Spinal cord (tissue), 10 donors: ENCODE data around the gene GRN. TPM values are rescaled to one million over a fixed set of nuclear protein-coding genes. Genes with fewer than 3 reads are reported as not detected.
"Not testable (repeated sequence)": the region's sequence is repeated elsewhere in the genome, so short reads cannot be mapped to it uniquely, and the experiment has no call there.

Source experiments
- DNase-seq, 6 donors: peaks; one replicate each; pipeline versions ENCODE4 v3.0.0 to v3.0.0-alpha.2; 2013 to 2015; ENCODE audit warnings: low spot score in 6 of 6, low read depth in 4 of 6
- H3K27ac ChIP-seq: one replicate; pipeline ENCODE4 v1.5.1; 2013; ENCODE audit warnings: low read depth, low read length, control low read depth
- H3K27me3 ChIP-seq: one replicate; pipeline ENCODE4 v1.6.1; 2013; ENCODE audit warnings: low read length; ENCODE audit not compliant: control insufficient read depth, insufficient read depth
- H3K36me3 ChIP-seq: one replicate; pipeline ENCODE4 v1.6.1; 2013; ENCODE audit warnings: low read length; ENCODE audit not compliant: control insufficient read depth, insufficient read depth
- H3K4me1 ChIP-seq: one replicate; pipeline ENCODE4 v1.6.1; 2013; ENCODE audit warnings: low read length; ENCODE audit not compliant: control insufficient read depth, insufficient read depth
- H3K4me3 ChIP-seq: one replicate; pipeline ENCODE4 v1.5.1; 2013; ENCODE audit warnings: low read depth, low read length, control low read depth
- H3K9me3 ChIP-seq: one replicate; pipeline ENCODE4 v1.6.1; 2013; ENCODE audit warnings: low read length; ENCODE audit not compliant: control insufficient read depth, insufficient read depth
- WGBS: methylation state at CpG from one replicate; pipeline ENCODE4 v1.1.5; 2013; ENCODE audit warnings: missing lambda C conversion rate; ENCODE audit not compliant: insufficient coverage; 5-methylcytosine and 5-hydroxymethylcytosine counted together
- polyA plus RNA-seq, 2 donors: library from polyadenylated mRNA; unstranded; fragments of 120-200 nt; gene quantifications; one replicate each; pipeline ENCODE4 v1.2.1, GENCODE V29; 2013; ENCODE audit not compliant: insufficient read length in 2 of 2
- total RNA-seq, 2 donors: library from RNA; depleted of rRNA in 1 of 2; stranded (reverse); fragments of 120-200 nt in 1 of 2; fragments of >200 nt in 1 of 2; gene quantifications; one replicate each; pipeline versions ENCODE4 v1.2.3 to v1.2.4, GENCODE V29; 2013 to 2014
- donor health status: healthy.

The GRN gene
- total and polyA plus RNA-seq, 4 donors = 106 to 146 (median 132) TPM

GRCh38 chr17:44365051-44365450 lies 19.9 kb downstream of the GRN start:
- H3K27ac ChIP-seq, DNase-seq, H3K27me3 ChIP-seq, H3K9me3 ChIP-seq, H3K4me3 ChIP-seq, H3K36me3 ChIP-seq: not testable (repeated sequence)
- peaks cover 27% of the 10 kb centered on the region for H3K4me1 ChIP-seq
- 85% methylated on average over 3 of the region's 5 CpGs for WGBS

GRCh38 chr17:44367231-44367979 lies 22.3 kb downstream of the GRN start:
- 87% methylated on average over 4 of the region's 7 CpGs for WGBS

GRCh38 chr17:44368391-44369243 lies 23.5 kb downstream of the GRN start:
- H3K9me3 ChIP-seq, H3K4me1 ChIP-seq, H3K36me3 ChIP-seq, H3K27ac ChIP-seq, H3K4me3 ChIP-seq, H3K27me3 ChIP-seq, DNase-seq: not testable (repeated sequence)
- 93% methylated on average over 29 of the region's 42 CpGs for WGBS

More at GRCh38 chr17:44367231-44367979, 22.3 kb downstream of the GRN start:
- Histone ChIP-seq H3K27ac (no peak overlapping the region), H3K36me3 (no peaks in the 10 kb centered on the region), H3K9me3 (no peaks in the 10 kb centered on the region), H3K27me3 (no peaks in the 10 kb centered on the region), H3K4me3 (no peak overlapping the region), H3K4me1 (peaks cover 5% of the 10 kb centered on the region)
- DNase-seq = peak in 1 of 6 donors; percentile 94

GRCh38 chr17:44369414-44370023 lies 24.4 kb downstream of the GRN start:
- not testable (repeated sequence) for DNase-seq, H3K27me3 ChIP-seq, H3K9me3 ChIP-seq, H3K4me3 ChIP-seq, H3K4me1 ChIP-seq, H3K27ac ChIP-seq, H3K36me3 ChIP-seq
- no CpG with 5 or more reads among the region's 17 CpGs for WGBS

- no peak overlapping the region for H3K4me3 ChIP-seq
- 77% methylated on average over 3 of the region's 10 CpGs for WGBS
- DNase-seq = no peak
- H3K4me1 ChIP-seq = peaks cover 19% of the 10 kb centered on the region
- no peak overlapping the region for H3K27ac ChIP-seq
- no peaks in the 10 kb centered on the region for H3K27me3 ChIP-seq
- H3K36me3 ChIP-seq = peaks cover 9% of the 10 kb centered on the region
- no peaks in the 10 kb centered on the region for H3K9me3 ChIP-seq
These were observed 26.9 kb downstream of the GRN start for GRCh38 chr17:44372036-44372435.

GRCh38 chr17:44374306-44375195 lies 29.4 kb downstream of the GRN start:
- no peak overlapping the region for H3K27ac ChIP-seq
- H3K27me3 ChIP-seq = no peaks in the 10 kb centered on the region
- H3K4me3 ChIP-seq = no peak overlapping the region
- H3K9me3 ChIP-seq = no peaks in the 10 kb centered on the region
- H3K36me3 ChIP-seq = peaks cover 10% of the 10 kb centered on the region
- no peak for DNase-seq
- WGBS = 41% methylated on average over 23 of the region's 31 CpGs
- H3K4me1 ChIP-seq = peaks cover 19% of the 10 kb centered on the region

GRCh38 chr17:44375196-44376017 lies 30.3 kb downstream of the GRN start:
- WGBS = 38% methylated on average over 21 of the region's 22 CpGs
- no peak overlapping the region for H3K4me3 ChIP-seq
- H3K36me3 ChIP-seq = peaks cover 16% of the 10 kb centered on the region
- H3K27me3 ChIP-seq = no peaks in the 10 kb centered on the region
- no peak overlapping the region for H3K27ac ChIP-seq
- DNase-seq = no peak
- H3K9me3 ChIP-seq = no peaks in the 10 kb centered on the region
- H3K4me1 ChIP-seq = peaks cover 19% of the 10 kb centered on the region

- H3K9me3 ChIP-seq = no peaks in the 10 kb centered on the region
- peak in 2 of 6 donors; percentile 22 to 66 for DNase-seq
- H3K27ac ChIP-seq = no peak overlapping the region
- peaks cover 19% of the 10 kb centered on the region for H3K36me3 ChIP-seq
- no peaks in the 10 kb centered on the region for H3K27me3 ChIP-seq
- WGBS = 18% methylated on average over 4 of the region's 5 CpGs
- no peak overlapping the region for H3K4me3 ChIP-seq
- peaks cover 19% of the 10 kb centered on the region for H3K4me1 ChIP-seq
These were observed 31.0 kb downstream of the GRN start for GRCh38 chr17:44376124-44376523.
